Hepatocyte (in vitro differentiated cells): ENCODE results near the gene CHST3.

Experiments
- CTCF ChIP-seq: fragments of 200-600 bp; sonication (generic); IDR thresholded peaks from 2 replicates; pipeline ENCODE4 v1.5.1; 2016; ENCODE audit warnings: antibody characterized with exemption, mild to moderate bottlenecking; ENCODE audit not compliant: poor library complexity
- EZH2phosphoT487 ChIP-seq: fragments of 200-600 bp; sonication (generic); IDR thresholded peaks from one replicate; pipeline ENCODE4 v1.6.1; 2018; ENCODE audit warnings: antibody characterized with exemption, mild to moderate bottlenecking, low read depth, moderate library complexity; ENCODE audit not compliant: unreplicated experiment, severe bottlenecking

GRCh38 chr10:71978476-71978875 is 14.3 kb downstream of the CHST3 start:
- TF ChIP-seq CTCF (peak; percentile 18), EZH2phosphoT487 (no peak)
